GM12801 (cell line): ENCODE measurements around the gene BMPR1B.

ENCODE experiments used
- CTCF ChIP-seq: IDR thresholded peaks from one replicate; pipeline ENCODE4 v1.5.1; 2011; ENCODE audit warnings: control low read depth; ENCODE audit not compliant: insufficient read length; ENCODE audit errors: extremely low read depth

The BMPR1B gene

GRCh38 chr4:94763500-94763899 is 5.7 kb downstream of the BMPR1B start:
- TF ChIP-seq CTCF: no peak

- TF ChIP-seq CTCF: no peak
Measured at GRCh38 chr4:94764069-94764468, 6.3 kb downstream of the BMPR1B start.

GRCh38 chr4:94765174-94765573 is 7.4 kb downstream of the BMPR1B start:
- no peak for TF ChIP-seq CTCF

GRCh38 chr4:94765648-94766047 is 7.9 kb downstream of the BMPR1B start:
- TF ChIP-seq CTCF: no peak

DNA sequence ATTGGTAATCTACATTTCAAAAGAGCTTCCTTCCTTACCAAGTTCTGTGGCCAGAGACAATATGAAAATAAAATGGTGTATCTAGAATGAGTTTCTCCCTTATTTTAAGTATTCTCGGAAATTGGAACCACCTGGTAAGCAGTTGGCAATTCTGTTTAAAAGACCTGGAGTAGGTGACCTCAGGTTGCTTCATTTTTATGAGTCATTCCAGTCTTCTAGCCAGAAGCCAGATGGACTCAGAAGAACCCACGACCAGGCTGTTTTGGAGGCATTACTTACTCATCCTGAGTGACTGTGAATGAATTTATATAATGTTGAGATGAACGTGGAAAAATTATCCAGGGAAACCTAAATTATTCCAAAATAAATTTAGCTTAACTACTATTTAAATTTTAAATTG is 9.1 kb downstream of the BMPR1B start:
- TF ChIP-seq CTCF: no peak

DNA sequence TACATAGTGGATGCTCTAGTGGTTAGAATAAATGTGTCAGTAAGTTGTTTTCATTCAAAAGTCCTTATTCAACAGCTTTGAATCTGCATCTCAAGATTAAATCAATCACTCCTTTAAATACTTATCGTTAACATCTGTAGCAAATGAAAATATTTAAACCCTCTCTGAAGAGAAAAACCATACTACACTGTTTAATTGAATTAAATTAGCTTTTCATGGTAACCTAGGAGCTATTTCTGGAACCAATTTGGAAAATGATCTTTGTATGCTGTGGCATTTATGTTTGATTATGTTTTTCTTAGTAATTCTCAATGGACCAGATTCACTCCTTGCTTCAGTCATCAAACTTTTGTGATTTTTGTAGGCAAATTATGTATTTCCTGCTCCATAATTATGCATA is 9.7 kb downstream of the BMPR1B start:
- no peak for TF ChIP-seq CTCF

DNA sequence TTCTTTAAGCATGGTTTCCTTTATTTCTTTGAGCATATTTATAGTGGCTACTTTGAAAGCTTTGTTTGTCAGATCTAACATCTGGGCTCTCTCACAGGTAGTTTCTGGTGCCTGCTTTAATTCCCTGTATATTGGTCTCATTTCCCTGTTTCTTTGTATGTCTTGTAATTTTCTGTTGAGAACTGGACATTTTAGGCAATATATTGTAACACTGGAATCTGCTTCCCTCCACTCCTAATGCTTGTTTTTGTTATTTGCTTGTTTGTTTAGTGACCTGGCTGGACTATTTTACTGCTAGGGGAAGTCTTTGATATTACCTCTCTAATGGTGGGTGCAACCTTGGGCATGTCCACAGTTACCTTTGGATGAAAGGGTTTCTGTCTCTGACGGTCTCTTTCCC is 25.0 kb downstream of the BMPR1B start:
- no peak for TF ChIP-seq CTCF

GRCh38 chr4:94791701-94792100 is 33.9 kb downstream of the BMPR1B start:
- no peak for TF ChIP-seq CTCF
